Hepatocyte (in vitro differentiated cells): Measurements from ENCODE around the gene KIAA1755. TPM values are rescaled to one million over a fixed set of nuclear protein-coding genes. Genes with fewer than 3 reads are reported as not detected.

ENCODE experiments used
- DNase-seq: peaks from one replicate; pipeline ENCODE4 v3.0.0-alpha.2; 2016; ENCODE audit warnings: low spot score
- H2AFZ ChIP-seq: fragments of 200-600 bp; sonication (generic); 2 replicates; pipeline ENCODE4 v1.6.0; 2016; ENCODE audit warnings: antibody characterized with exemption, mild to moderate bottlenecking
- H3K27ac ChIP-seq: fragments of 200-600 bp; sonication (generic); 2 replicates; pipeline ENCODE4 v1.5.1; 2016; ENCODE audit warnings: mild to moderate bottlenecking
- H3K27me3 ChIP-seq: fragments of 200-600 bp; sonication (generic); 2 replicates; pipeline ENCODE4 v1.6.1; 2016
- H3K36me3 ChIP-seq: fragments of 200-600 bp; sonication (generic); replicated peaks from 2 replicates; pipeline ENCODE4 v1.5.1; 2016; ENCODE audit warnings: low read depth; ENCODE audit not compliant: insufficient read depth
- H3K4me1 ChIP-seq: fragments of 200-600 bp; sonication (generic); 2 replicates; pipeline ENCODE4 v1.5.1; 2016; ENCODE audit warnings: mild to moderate bottlenecking, moderate library complexity; ENCODE audit not compliant: insufficient read depth
- H3K4me2 ChIP-seq: fragments of 200-600 bp; sonication (generic); 2 replicates; pipeline ENCODE4 v1.6.0; 2016
- H3K4me3 ChIP-seq: fragments of 200-600 bp; sonication (generic); 2 replicates; pipeline ENCODE4 v1.5.1; 2016; ENCODE audit warnings: mild to moderate bottlenecking
- H3K79me2 ChIP-seq: fragments of 200-600 bp; sonication (generic); 2 replicates; pipeline ENCODE4 v1.6.0; 2017; ENCODE audit warnings: mild to moderate bottlenecking
- H3K9me2 ChIP-seq: fragments of 200-600 bp; sonication (generic); replicated peaks from 2 replicates; pipeline ENCODE4 v1.6.0; 2017; ENCODE audit warnings: mild to moderate bottlenecking; ENCODE audit not compliant: insufficient read depth
- H3K9me3 ChIP-seq: fragments of 200-600 bp; sonication (generic); 2 replicates; pipeline ENCODE4 v1.5.1; 2016; ENCODE audit warnings: low read depth, mild to moderate bottlenecking
- H4K20me1 ChIP-seq: fragments of 200-600 bp; sonication (generic); 2 replicates; pipeline ENCODE4 v1.6.0; 2016; ENCODE audit warnings: mild to moderate bottlenecking; ENCODE audit not compliant: insufficient read depth, poor library complexity, severe bottlenecking
- EZH2 ChIP-seq: fragments of 200-600 bp; sonication (generic); IDR thresholded peaks from 2 replicates; pipeline ENCODE4 v1.6.1; 2016; ENCODE audit warnings: antibody characterized with exemption, mild to moderate bottlenecking, borderline replicate concordance
- EZH2phosphoT487 ChIP-seq: fragments of 200-600 bp; sonication (generic); IDR thresholded peaks from one replicate; pipeline ENCODE4 v1.6.1; 2018; ENCODE audit warnings: antibody characterized with exemption, mild to moderate bottlenecking, low read depth, moderate library complexity; ENCODE audit not compliant: unreplicated experiment, severe bottlenecking
- WGBS: methylation state at CpG from one replicate; pipeline ENCODE4 v1.1.6; 2016; ENCODE audit warnings: low lambda C conversion rate; ENCODE audit errors: missing lambda C conversion rate; 5-methylcytosine and 5-hydroxymethylcytosine counted together
- polyA plus RNA-seq: library from polyadenylated mRNA; unstranded; fragments of >200 nt; fragmentation: Nextera tagmentation; extraction: Ambion mirVana; gene quantifications from 2 replicates; pipeline ENCODE4 v1.2.1, GENCODE V29; 2016
- total RNA-seq: library from RNA; depleted of rRNA; stranded (reverse); fragments of >200 nt; gene quantifications from 2 replicates; pipeline ENCODE4 v1.2.3, GENCODE V29; 2014
- TF ChIP-seq, protein P1 (sequence below): fragments of 200-600 bp; sonication (generic); IDR thresholded peaks from 2 replicates; pipeline ENCODE4 v1.5.1; 2016; ENCODE audit warnings: antibody characterized with exemption, mild to moderate bottlenecking; ENCODE audit not compliant: poor library complexity

KIAA1755 gene
- total and polyA plus RNA-seq, 2 experiments from 2014 or later = 1.6 to 3.4 TPM

DNA sequence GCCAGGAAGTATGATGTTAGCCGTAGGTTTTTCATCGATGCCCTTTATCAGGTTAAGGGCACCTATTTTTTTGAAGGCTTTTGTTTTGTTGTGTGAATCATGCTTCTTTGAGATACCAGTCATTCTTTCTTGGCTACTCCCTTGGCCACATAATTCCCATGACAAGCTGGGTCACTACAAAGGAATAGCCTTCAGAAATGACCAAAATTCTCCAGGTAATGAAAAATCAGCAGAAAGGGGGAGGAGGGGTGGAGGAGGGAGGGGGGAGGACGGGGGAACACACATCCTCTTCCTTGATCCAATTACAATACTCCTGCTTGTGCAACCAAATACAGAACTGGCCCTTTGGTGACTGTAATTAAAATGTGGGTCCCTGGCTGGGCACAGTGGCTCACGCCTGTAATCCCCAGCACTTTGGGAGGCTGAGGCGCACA lies 73.7 kb downstream of the KIAA1755 start:
- Histone ChIP-seq H3K36me3 (no peaks in the 10 kb centered on the region), H3K9me3 (no peaks in the 10 kb centered on the region), H2AFZ (no peak overlapping the region), H4K20me1 (no peaks in the 10 kb centered on the region), H3K9me2 (no peaks in the 10 kb centered on the region), H3K27ac (no peak overlapping the region), H3K27me3 (no peaks in the 10 kb centered on the region), H3K79me2 (no peaks in the 10 kb centered on the region), H3K4me1 (peaks cover 9% of the 10 kb centered on the region), H3K4me2 (no peak overlapping the region), H3K4me3 (no peak overlapping the region)
- DNase-seq = no peak
- 85% methylated on average over 4 of the region's 5 CpGs for WGBS
- TF ChIP-seq, protein P1, sequence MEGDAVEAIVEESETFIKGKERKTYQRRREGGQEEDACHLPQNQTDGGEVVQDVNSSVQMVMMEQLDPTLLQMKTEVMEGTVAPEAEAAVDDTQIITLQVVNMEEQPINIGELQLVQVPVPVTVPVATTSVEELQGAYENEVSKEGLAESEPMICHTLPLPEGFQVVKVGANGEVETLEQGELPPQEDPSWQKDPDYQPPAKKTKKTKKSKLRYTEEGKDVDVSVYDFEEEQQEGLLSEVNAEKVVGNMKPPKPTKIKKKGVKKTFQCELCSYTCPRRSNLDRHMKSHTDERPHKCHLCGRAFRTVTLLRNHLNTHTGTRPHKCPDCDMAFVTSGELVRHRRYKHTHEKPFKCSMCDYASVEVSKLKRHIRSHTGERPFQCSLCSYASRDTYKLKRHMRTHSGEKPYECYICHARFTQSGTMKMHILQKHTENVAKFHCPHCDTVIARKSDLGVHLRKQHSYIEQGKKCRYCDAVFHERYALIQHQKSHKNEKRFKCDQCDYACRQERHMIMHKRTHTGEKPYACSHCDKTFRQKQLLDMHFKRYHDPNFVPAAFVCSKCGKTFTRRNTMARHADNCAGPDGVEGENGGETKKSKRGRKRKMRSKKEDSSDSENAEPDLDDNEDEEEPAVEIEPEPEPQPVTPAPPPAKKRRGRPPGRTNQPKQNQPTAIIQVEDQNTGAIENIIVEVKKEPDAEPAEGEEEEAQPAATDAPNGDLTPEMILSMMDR = no peak
- TF ChIP-seq EZH2phosphoT487 (no peak), EZH2 (no peak)

DNA sequence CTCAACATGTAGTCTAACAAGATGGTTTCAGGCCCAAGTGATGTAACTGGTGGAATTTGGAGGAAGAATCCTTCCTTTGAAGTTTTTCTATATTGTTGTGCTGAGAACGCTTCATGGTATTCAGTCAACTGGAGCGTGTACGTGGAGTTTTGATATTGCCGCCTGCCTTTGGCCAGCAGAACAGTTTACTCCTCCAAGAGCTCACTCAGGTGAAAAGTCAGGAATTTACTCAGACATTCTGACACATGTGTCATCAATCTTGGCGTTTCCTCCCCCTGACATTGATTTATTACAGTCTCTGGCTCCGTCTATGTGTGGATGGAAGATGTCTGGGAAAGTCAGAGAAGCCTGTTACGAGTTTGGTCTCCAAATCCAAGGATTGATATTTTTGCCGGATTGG lies 76.4 kb downstream of the KIAA1755 start:
- H2AFZ ChIP-seq = no peak overlapping the region
- WGBS = 46% methylated on average over 8 of the region's 8 CpGs
- H3K4me3 ChIP-seq = no peak overlapping the region
- no peaks in the 10 kb centered on the region for H3K4me1 ChIP-seq
- no peak overlapping the region for H3K4me2 ChIP-seq
- TF ChIP-seq EZH2 = no peak
- TF ChIP-seq, protein P1 = no peak
- TF ChIP-seq EZH2phosphoT487 = no peak
- no peaks in the 10 kb centered on the region for H3K9me2 ChIP-seq
- H3K79me2 ChIP-seq = no peaks in the 10 kb centered on the region
- no peaks in the 10 kb centered on the region for H3K27me3 ChIP-seq
- no peak for DNase-seq
- H3K36me3 ChIP-seq = no peaks in the 10 kb centered on the region
- H3K27ac ChIP-seq = no peak overlapping the region
- H4K20me1 ChIP-seq = no peaks in the 10 kb centered on the region
- no peaks in the 10 kb centered on the region for H3K9me3 ChIP-seq

GRCh38 chr20:38181971-38182370 lies 78.6 kb downstream of the KIAA1755 start:
- Histone ChIP-seq H3K36me3 (no peaks in the 10 kb centered on the region), H2AFZ (no peak overlapping the region), H3K4me1 (no peaks in the 10 kb centered on the region), H3K9me3 (no peaks in the 10 kb centered on the region), H3K4me2 (no peak overlapping the region), H3K9me2 (no peaks in the 10 kb centered on the region), H3K27me3 (no peaks in the 10 kb centered on the region), H3K79me2 (no peaks in the 10 kb centered on the region), H4K20me1 (no peaks in the 10 kb centered on the region), H3K4me3 (no peak overlapping the region), H3K27ac (peak overlapping the region; percentile 27)
- 91% methylated on average over 3 of the region's 3 CpGs for WGBS
- TF ChIP-seq, protein P1 = no peak
- TF ChIP-seq EZH2 = no peak
- no peak for TF ChIP-seq EZH2phosphoT487
- no peak for DNase-seq

DNA sequence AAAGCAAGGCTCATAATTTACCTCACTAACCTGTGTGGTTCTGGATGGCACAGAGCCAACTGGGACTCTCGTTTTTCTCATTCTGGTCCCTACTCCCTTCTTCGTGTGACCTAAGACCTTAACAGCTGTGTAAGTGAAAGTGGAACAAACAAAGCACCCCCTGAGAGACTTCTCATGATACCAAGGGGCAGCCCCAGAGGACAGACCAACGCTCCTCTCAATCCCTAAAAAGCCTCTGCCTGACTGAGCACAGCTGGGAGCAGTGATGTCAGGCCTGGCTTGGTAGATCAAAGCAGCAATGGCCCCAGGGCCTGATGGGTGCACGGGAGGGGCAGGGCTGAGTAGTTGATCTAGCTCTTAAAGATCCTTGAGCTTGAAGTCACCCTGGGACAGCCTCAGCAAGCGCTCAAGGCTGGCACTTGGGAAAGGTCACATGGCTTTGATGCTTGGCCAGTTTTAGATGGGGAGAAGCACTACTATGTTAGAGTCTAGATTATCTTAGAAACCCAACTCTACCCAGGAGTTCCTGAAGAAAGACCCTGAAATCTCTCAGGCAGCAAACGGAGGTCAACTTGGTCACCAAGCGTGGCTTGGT lies 79.2 kb downstream of the KIAA1755 start:
- Histone ChIP-seq H3K36me3 (no peaks in the 10 kb centered on the region), H3K9me3 (no peaks in the 10 kb centered on the region), H3K27ac (peak overlapping the region; percentile 27), H4K20me1 (no peaks in the 10 kb centered on the region), H2AFZ (no peak overlapping the region), H3K79me2 (no peaks in the 10 kb centered on the region), H3K4me3 (no peak overlapping the region), H3K27me3 (no peaks in the 10 kb centered on the region), H3K4me1 (no peaks in the 10 kb centered on the region), H3K4me2 (no peak overlapping the region), H3K9me2 (no peaks in the 10 kb centered on the region)
- DNase-seq = no peak
- TF ChIP-seq EZH2 (no peak), EZH2phosphoT487 (no peak)
- TF ChIP-seq, protein P1 = no peak
- WGBS = 72% methylated on average over 7 of the region's 7 CpGs
